KMS-11 (cell line): ENCODE measurements around the gene KMT2C.

Experiments
- H2AFZ ChIP-seq: fragments of 200-600 bp; sonication (generic); 2 replicates; pipeline ENCODE4 v1.6.1; 2016; ENCODE audit warnings: antibody characterized with exemption, mixed run types, low read depth
- H3K27ac ChIP-seq: fragments of 200-600 bp; sonication (generic); 2 replicates; pipeline ENCODE4 v1.6.1; 2016; ENCODE audit warnings: mild to moderate bottlenecking, mixed run types
- H3K27me3 ChIP-seq: fragments of 200-600 bp; sonication (generic); 2 replicates; pipeline ENCODE4 v1.6.1; 2017; ENCODE audit warnings: mild to moderate bottlenecking, low read depth, mixed run types, moderate library complexity; ENCODE audit not compliant: insufficient read depth
- H3K36me3 ChIP-seq: fragments of 200-600 bp; sonication (generic); 2 replicates; pipeline ENCODE4 v1.6.1; 2017; ENCODE audit warnings: mild to moderate bottlenecking, mixed run types; ENCODE audit not compliant: insufficient read depth
- H3K4me1 ChIP-seq: fragments of 200-600 bp; sonication (generic); 2 replicates; pipeline ENCODE4 v1.6.1; 2016; ENCODE audit warnings: mild to moderate bottlenecking, low read depth, mixed run types; ENCODE audit not compliant: poor library complexity, severe bottlenecking
- H3K4me2 ChIP-seq: fragments of 200-600 bp; sonication (generic); 2 replicates; pipeline ENCODE4 v1.7.0; 2016; ENCODE audit warnings: mild to moderate bottlenecking, mixed run types
- H3K4me3 ChIP-seq: fragments of 200-600 bp; sonication (generic); IDR thresholded peaks from 2 replicates; pipeline ENCODE4 v1.6.1; 2017; ENCODE audit warnings: low read depth, low read length, mixed read lengths; ENCODE audit not compliant: insufficient read depth
- H3K79me2 ChIP-seq: fragments of 200-600 bp; sonication (generic); 2 replicates; pipeline ENCODE4 v1.6.1; 2016; ENCODE audit warnings: low read depth, mixed run types; ENCODE audit not compliant: insufficient read depth
- H3K9ac ChIP-seq: fragments of 200-600 bp; sonication (generic); 2 replicates; pipeline ENCODE4 v1.6.1; 2016; ENCODE audit warnings: mild to moderate bottlenecking, mixed run types
- H4K20me1 ChIP-seq: fragments of 200-600 bp; sonication (generic); 2 replicates; pipeline ENCODE4 v1.6.1; 2016; ENCODE audit warnings: mild to moderate bottlenecking, mixed run types; ENCODE audit not compliant: insufficient read depth
- CTCF ChIP-seq: fragments of 200-600 bp; sonication (generic); conservative IDR thresholded peaks from 2 replicates; pipeline ENCODE4 v1.6.1; 2017; ENCODE audit warnings: low read depth, mild to moderate bottlenecking, antibody characterized with exemption, low read length, moderate library complexity, mixed read lengths

The KMT2C gene

GRCh38 chr7:152467225-152467624 is 31.4 kb upstream of the KMT2C start:
- Histone ChIP-seq H3K4me1 (peaks cover 5% of the 10 kb centered on the region), H3K9ac (no peak overlapping the region), H3K27ac (no peak overlapping the region), H3K4me3 (no peak overlapping the region), H3K27me3 (no peaks in the 10 kb centered on the region), H2AFZ (no peak overlapping the region), H3K4me2 (no peak overlapping the region), H4K20me1 (no peaks in the 10 kb centered on the region), H3K36me3 (no peaks in the 10 kb centered on the region), H3K79me2 (no peaks in the 10 kb centered on the region)
- TF ChIP-seq CTCF = no peak

GRCh38 chr7:152465119-152465387 is 29.2 kb upstream of the KMT2C start:
- no peaks in the 10 kb centered on the region for H3K79me2 ChIP-seq
- no peaks in the 10 kb centered on the region for H4K20me1 ChIP-seq
- H3K4me2 ChIP-seq = peak overlapping the region; percentile 77
- peak overlapping the region; percentile 99 for H3K27ac ChIP-seq
- H3K27me3 ChIP-seq = no peaks in the 10 kb centered on the region
- H3K4me1 ChIP-seq = peaks cover 5% of the 10 kb centered on the region
- H3K4me3 ChIP-seq = peak overlapping the region; percentile 53
- H3K36me3 ChIP-seq = no peaks in the 10 kb centered on the region
- peak overlapping the region; percentile 90 for H2AFZ ChIP-seq
- TF ChIP-seq CTCF = no peak
- peak overlapping the region; percentile 97; the same call in 1 of the 2 replicates for H3K9ac ChIP-seq

GRCh38 chr7:152464312-152465118 is 28.7 kb upstream of the KMT2C start:
- peaks cover 5% of the 10 kb centered on the region for H3K4me1 ChIP-seq
- no peaks in the 10 kb centered on the region for H3K36me3 ChIP-seq
- peak overlapping the region; percentile 77 for H3K4me2 ChIP-seq
- no peaks in the 10 kb centered on the region for H4K20me1 ChIP-seq
- peak overlapping the region; percentile 97 for H3K9ac ChIP-seq
- H3K4me3 ChIP-seq = peak overlapping the region; percentile 53
- H3K79me2 ChIP-seq = no peaks in the 10 kb centered on the region
- H3K27me3 ChIP-seq = no peaks in the 10 kb centered on the region
- peak overlapping the region; percentile 90 for H2AFZ ChIP-seq
- no peak for TF ChIP-seq CTCF
- H3K27ac ChIP-seq = peak overlapping the region; percentile 99

DNA sequence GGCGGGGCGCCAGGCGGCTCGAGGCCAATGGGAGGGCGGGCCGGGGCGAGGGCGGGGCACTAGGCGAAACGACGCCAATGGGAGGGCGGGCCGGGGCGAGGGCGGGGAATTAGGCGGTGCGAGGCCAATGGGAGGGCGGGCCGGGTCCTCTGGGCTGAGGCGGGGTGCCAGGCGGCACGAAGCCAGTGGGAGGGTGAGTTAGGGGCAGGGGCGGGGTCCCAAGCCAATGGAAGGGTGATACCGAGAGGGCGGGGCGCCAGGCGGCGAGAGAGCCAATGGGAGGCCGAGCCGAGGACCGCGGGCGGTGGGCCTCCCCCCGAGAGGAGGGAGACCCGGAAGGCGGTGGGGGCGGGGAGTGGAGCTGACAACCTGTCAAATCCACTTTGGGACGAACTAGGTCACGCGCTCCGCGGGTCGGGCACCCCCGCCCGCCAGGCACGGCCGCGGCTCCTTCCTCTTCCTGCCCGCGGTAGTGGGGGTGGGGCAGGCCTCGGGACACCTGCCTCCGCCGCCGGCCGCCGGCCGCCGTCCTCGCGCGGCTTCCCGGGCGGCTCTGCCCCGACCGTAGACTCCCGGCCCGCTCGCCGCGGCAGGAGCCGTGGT is 28.0 kb upstream of the KMT2C start:
- Histone ChIP-seq H3K27me3 (no peaks in the 10 kb centered on the region), H4K20me1 (no peaks in the 10 kb centered on the region), H3K79me2 (no peaks in the 10 kb centered on the region), H3K4me3 (no peak overlapping the region), H3K9ac (peak overlapping the region; percentile 97), H3K36me3 (no peaks in the 10 kb centered on the region), H3K4me2 (peak overlapping the region; percentile 77), H3K4me1 (peaks cover 5% of the 10 kb centered on the region), H3K27ac (peak overlapping the region; percentile 99), H2AFZ (peak overlapping the region; percentile 90)
- TF ChIP-seq CTCF = no peak
